ENCODE data around the gene CACNG5.

- TF ChIP-seq CTCF (IDR thresholded peaks at IDR 0.05; ENCODE audit: insufficient read depth, low read depth, low read length): no peak
- no peak for TF ChIP-seq EZH2 (IDR thresholded peaks at IDR 0.05; ENCODE audit: insufficient read depth, low read length)
Observed at GRCh38 chr17:66904760-66905624, 70.1 kb downstream of the CACNG5 start.

All from astrocyte (in vitro differentiated cells and primary cell).